ENCODE results near the gene TMEM59L. TPM values are rescaled to one million over a fixed set of nuclear protein-coding genes. Genes with fewer than 3 reads are reported as not detected.

Gene TMEM59L
- total RNA-seq, 6 donors from 2014 or later, result 0.30 to 2.8 (median 1.0) TPM; not detected in 2

- H3K4me3 ChIP-seq, result no peak overlapping the region
- WGBS, 2 donors, result 83 to 91% methylated on average over 12 of the region's 19 CpGs
- no peak for DNase-seq
- TF ChIP-seq CTCF (IDR thresholded peaks at IDR 0.05), result no peak
- TF ChIP-seq POLR2A (IDR thresholded peaks at IDR 0.05), result no peak
- no peak for TF ChIP-seq EP300 (IDR thresholded peaks at IDR 0.05)
- TF ChIP-seq POLR2AphosphoS5 (IDR thresholded peaks at IDR 0.05), result no peak
- H3K27ac ChIP-seq, result no peak overlapping the region
- H3K9me3 ChIP-seq, result no peaks in the 10 kb centered on the region
- H3K36me3 ChIP-seq, result peaks cover 0 to 1% (median 0%) of the 10 kb centered on the region in 4 donors
- no peak for ATAC-seq (ENCODE audit: low FRiP score in 2 of 2)
- peaks cover 6 to 24% (median 9%) of the 10 kb centered on the region in 4 donors for H3K4me1 ChIP-seq
- no peaks in the 10 kb centered on the region for H3K27me3 ChIP-seq
These were observed 43.8 kb downstream of the TMEM59L start for GRCh38 chr19:18656337-18657086.

DNA sequence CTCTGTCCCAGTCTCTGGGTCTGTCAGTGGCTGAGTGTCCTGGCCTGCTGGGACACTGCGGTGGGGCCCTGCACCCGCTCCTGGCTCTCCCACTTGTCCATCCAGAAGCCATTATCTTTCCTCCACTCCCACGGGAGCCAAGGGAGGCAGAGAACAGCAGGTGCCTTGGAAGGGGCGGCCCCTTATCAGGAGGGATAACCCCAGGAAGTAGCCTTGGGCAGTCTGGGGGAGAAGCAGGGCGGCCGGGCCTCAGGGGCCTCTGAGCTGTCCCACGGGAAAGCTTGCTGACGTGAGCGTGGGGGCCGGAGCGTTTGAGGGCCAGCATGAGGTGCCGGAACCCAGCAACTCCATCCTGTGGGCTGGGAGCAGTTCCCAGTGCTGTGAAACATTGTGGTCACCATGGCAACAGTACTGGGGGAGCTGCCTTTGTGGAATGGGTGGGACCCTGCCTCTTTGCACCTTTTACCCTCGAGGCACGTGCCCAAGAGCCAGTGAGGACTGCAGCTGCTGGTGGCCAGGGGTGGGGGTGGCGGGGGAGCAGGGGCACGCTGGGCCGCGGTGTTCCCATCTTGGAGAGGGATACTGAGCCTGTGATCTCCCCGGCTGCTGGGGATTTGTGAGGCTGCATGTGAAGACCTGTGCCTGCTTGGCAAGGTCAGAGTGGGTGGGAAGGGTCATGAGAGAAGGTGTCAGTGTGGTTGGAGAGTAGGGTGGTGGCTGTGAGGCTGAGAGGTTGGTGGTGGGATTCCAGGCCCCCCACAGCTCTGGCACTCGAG is 45.1 kb downstream of the TMEM59L start:
- ATAC-seq (ENCODE audit: low FRiP score in 2 of 2) (peak in 1 of 2 donors; percentile 18), DNase-seq (peak in 1 of 2 donors; percentile 83)
- Histone ChIP-seq H3K36me3 (peaks cover 0 to 3% (median 0%) of the 10 kb centered on the region in 4 donors), H3K27me3 (no peaks in the 10 kb centered on the region), H3K4me3 (no peak overlapping the region), H3K9me3 (no peaks in the 10 kb centered on the region), H3K27ac (peak overlapping the region in 3 of 4 donors; percentile 35 to 74 (median 57)), H3K4me1 (peaks cover 6 to 26% (median 9%) of the 10 kb centered on the region in 4 donors)
- WGBS, 2 donors, result 76 to 78% methylated on average over 14 to 20 of the region's 20 CpGs
- TF ChIP-seq POLR2AphosphoS5 (IDR thresholded peaks at IDR 0.05), result peak in 1 of 2 donors; percentile 26
- no peak for TF ChIP-seq CTCF (IDR thresholded peaks at IDR 0.05)

GRCh38 chr19:18658366-18658855 is 45.7 kb downstream of the TMEM59L start:
- Histone ChIP-seq H3K9me3 (no peaks in the 10 kb centered on the region), H3K27ac (peak overlapping the region; percentile 35 to 74 (median 58)), H3K4me3 (no peak overlapping the region), H3K36me3 (peaks cover 0 to 3% (median 0%) of the 10 kb centered on the region in 4 donors), H3K27me3 (no peaks in the 10 kb centered on the region), H3K4me1 (peaks cover 6 to 30% (median 12%) of the 10 kb centered on the region in 4 donors)
- 71 to 87% methylated on average over 4 of the region's 4 CpGs for WGBS, 2 donors
- DNase-seq (no peak), ATAC-seq (ENCODE audit: low FRiP score in 2 of 2) (no peak)
- TF ChIP-seq CTCF (IDR thresholded peaks at IDR 0.05), result no peak
- no peak for TF ChIP-seq EP300 (IDR thresholded peaks at IDR 0.05)
- TF ChIP-seq POLR2AphosphoS5 (IDR thresholded peaks at IDR 0.05), result no peak
- no peak for TF ChIP-seq POLR2A (IDR thresholded peaks at IDR 0.05)

- H3K36me3 ChIP-seq, result peaks cover 0 to 4% (median 1%) of the 10 kb centered on the region in 4 donors
- ATAC-seq (ENCODE audit: low FRiP score in 2 of 2), result peak in 1 of 2 donors; percentile 72
These were observed 46.8 kb downstream of the TMEM59L start for GRCh38 chr19:18659281-18660050.

More at GRCh38 chr19:18659281-18660050, 46.8 kb downstream of the TMEM59L start:
- peaks cover 6 to 30% (median 12%) of the 10 kb centered on the region in 4 donors for H3K4me1 ChIP-seq
- no peaks in the 10 kb centered on the region for H3K27me3 ChIP-seq
- H3K27ac ChIP-seq, result peak overlapping the region; percentile 35 to 74 (median 58)
- 65 to 77% methylated on average over 29 to 30 of the region's 30 CpGs for WGBS, 2 donors
- TF ChIP-seq POLR2AphosphoS5 (IDR thresholded peaks at IDR 0.05), result no peak
- peak in 1 of 6 experiments; percentile 11 for TF ChIP-seq CTCF (IDR thresholded peaks at IDR 0.05)
- DNase-seq, result peak in 1 of 2 donors; percentile 87
- no peak overlapping the region for H3K4me3 ChIP-seq
- H3K9me3 ChIP-seq, result no peaks in the 10 kb centered on the region
